Germinal center (tissue), 1 donor: ENCODE measurements around the gene CPSF6.
A peak's percentile ranks its signal among the peaks of the same experiment; 100 is the strongest.
"Not testable (repeated sequence)": the region's sequence is repeated elsewhere in the genome, so short reads cannot be mapped to it uniquely, and the experiment has no call there.

Experiments
- DNase-seq: peaks from one replicate; pipeline ENCODE4 v3.0.0; 2012; ENCODE audit warnings: mixed read lengths, low spot score

CPSF6 gene

DNA sequence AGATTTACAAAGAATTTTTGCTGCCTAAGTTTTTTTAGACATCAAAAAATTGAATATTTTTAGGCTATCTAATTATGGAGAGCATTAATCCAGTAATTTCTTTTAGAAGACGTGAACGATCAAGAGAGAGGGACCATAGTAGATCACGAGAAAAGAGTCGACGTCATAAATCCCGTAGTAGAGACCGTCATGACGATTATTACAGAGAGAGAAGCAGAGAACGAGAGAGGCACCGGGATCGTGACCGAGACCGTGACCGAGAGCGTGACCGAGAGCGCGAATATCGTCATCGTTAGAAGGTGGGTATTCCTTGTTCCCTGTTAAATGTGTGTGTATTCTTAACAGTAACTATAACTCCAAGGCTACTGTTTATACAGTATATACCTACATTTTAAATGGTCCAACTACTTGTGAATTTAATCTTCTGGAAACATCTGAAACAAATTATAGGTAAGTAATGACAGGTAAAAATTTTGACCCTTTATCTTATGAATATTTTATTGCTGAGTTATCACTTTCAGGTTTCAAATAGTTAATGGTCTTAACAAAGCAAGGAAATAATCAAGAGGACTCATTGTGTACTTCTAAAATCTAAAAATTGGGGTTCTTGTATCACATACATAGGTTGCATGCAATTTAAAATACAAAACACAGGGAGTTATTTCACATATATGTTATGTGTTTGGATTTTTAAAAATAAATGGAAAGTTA lies 23.1 kb downstream of the CPSF6 start:
- DNase-seq: no peak

DNA sequence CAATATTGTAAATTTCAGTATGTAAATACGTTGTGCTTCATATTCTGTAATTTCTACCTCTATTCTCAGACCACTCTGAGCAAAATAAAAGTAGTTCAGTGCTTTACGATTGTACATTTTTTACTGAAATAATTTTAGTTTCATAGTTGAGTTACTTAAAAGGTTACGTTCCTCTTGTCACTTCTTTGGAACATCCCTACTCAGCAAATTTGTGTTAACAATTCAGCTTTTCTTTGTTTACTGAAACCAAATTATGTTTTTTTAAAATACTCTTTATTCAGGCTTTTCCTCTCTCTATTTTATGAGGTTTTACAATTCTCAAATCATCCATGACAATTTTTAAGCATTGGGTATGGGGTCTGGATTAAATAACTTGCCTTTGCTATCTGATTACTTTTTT lies 25.8 kb downstream of the CPSF6 start:
- DNase-seq: no peak

DNA sequence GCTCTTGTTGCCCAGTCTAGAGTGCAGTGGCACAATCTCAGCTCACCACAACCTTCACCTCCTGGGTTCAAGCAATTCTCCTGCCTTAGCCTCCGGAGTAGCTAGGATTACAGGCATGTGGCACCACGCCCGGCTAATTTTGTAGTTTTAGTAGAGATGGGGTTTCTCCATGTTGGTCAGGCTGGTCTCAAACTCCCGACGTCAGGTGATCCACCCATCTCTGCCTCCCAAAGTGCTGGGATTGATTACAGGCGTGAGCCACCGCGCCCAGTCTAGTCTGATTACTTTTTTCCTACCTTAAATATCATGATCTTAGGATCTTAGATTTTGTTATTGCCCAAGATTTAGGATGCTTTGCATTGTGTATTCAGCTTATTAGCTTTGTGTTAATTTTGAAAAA lies 26.3 kb downstream of the CPSF6 start:
- DNase-seq: not testable (repeated sequence)

DNA sequence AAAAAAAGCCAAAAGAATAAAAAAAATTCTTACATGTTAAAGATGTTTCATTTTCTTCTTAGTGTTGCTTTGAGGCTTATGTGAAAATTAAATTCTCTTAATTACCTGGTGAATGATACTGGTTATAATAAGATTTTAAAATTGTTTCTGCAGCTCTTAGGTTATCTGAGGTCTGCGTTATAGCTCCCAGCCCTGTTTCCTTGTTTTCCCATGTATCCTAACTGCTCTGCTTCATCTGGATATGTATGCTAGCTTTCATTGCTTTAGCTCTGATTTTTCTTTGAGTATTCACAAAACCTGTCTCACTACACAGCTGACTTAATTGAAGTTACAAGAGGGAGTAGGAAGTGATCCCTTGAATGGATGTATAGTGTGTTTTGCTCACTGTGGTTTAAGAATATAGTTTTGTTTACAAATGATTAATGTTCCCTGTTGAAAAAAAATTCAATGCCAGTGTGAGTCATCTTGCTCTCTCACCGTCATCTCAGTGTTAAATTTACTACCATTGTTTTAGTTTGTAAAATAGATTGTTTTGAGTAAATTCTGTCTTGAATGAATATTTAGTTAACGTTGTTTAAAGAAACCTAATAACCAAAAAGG lies 26.8 kb downstream of the CPSF6 start:
- no peak for DNase-seq

DNA sequence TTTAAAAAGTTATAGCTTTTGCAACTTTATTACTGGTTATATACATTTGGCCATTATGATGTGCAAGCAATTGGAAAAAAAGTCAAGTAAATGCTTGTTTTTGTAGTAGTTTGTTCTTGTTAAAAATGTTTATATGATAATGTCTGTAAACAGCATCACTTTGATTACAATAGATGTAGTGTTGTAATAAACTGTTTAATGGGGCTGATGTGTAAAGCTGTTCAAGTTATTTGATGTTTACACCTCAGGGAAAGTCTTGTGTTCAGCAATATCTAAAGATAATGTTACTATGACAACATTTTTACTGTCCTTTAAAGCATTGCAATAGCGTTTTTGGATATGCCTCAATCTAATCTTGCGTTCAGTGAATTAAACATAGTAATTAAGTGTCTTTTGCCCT lies 30.4 kb downstream of the CPSF6 start:
- DNase-seq: no peak

DNA sequence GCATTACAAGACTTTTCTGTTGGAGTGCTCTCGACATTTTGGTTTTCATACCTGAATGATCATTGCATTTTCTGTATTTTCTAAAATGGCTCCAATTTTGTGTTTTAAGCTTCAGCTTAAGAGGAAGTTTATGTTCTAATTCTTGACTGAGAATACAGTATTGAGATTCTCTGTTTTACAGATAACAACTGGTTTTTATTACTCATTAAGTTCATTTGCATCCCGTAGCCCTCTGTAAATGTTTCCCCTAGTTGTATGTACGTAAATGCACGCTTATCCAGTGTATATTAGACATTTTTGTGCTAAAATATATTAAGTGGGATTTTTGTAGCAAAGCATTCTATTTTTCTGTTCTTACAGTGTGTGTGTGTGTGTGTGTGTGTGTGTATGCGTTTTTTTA lies 33.1 kb downstream of the CPSF6 start:
- no peak for DNase-seq

DNA sequence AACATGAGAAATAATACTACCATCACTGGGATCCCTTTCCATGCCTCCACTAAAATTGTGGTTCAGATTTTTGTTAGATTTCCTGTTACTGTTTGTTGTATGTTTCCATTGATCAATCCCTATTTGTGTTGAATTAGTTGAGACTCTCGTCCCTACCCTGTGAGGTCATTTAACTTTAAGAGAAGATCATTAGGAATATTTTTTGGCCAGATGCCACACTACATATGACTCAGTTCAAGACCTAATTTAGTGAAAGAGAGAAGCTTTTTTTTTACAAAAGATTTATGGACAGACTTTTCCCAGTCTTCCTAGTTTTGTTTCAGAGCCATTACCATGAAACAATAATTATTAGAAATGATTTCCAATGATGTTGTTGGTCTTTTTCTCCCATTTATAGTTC lies 35.5 kb downstream of the CPSF6 start:
- DNase-seq: no peak

DNA sequence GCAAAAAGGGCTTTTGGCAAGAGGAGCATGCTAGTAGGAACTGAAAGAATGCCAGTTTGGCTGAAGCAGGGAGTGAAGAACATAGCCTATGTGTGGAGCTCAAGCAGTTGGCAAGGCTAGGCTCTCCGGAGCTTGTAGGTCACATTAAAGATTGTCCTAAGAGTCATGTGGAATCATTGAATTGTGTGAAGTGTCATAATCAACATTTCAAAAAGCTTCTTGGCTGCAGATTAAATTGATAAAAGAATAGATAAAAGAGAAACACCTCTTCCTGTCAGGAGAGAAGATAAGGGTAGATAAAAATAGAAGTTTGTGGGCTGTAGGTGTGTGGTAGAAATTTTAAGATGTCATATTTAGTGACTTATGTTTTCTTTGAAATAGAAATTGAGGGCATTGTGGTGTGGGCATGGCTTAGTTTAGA lies 36.1 kb downstream of the CPSF6 start:
- no peak for DNase-seq

DNA sequence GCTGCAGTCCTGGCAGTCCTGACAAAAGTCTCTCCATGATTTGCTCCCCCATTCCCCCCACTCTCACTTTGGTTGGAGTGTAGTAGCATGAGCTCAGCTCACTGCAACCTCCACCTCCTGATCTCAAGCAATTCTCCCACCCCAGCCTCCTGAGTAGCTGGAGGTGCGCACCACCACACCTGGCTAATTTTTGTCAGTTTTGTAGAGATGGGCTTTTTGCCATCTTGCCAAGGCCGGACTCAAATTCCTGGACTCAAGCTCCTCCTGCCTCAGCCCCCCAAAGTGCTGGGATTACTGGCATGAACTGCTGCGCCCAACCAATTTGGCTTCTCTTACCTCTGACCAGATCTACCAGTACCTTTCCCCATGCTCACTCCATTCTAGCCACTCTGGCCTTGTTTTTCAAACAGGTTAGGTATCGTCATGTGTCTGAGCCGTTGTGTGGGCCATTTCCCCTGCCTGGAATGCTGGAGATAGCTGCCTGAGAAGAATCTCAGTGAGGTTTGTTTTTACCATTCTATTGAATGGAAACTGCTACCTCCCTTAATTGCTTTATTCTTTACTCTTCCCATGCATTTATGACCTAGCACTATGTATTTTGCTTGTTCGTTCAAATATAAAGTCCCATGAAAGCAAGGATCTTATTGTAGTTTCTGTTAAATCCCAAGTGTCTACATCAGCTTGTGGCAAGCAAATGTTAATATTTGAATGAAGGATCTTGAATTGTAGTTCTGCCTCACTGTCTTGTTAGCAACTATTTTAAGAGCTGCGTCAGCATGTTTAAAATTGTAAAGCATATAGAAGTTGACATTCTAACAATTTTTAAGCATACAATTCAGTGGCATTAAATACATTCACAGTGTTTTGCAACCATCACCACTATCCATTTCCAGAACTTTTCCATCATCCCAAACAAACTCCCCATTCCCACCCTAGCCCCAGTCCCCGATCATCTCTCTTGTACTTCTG lies 39.7 kb downstream of the CPSF6 start:
- no peak for DNase-seq

DNA sequence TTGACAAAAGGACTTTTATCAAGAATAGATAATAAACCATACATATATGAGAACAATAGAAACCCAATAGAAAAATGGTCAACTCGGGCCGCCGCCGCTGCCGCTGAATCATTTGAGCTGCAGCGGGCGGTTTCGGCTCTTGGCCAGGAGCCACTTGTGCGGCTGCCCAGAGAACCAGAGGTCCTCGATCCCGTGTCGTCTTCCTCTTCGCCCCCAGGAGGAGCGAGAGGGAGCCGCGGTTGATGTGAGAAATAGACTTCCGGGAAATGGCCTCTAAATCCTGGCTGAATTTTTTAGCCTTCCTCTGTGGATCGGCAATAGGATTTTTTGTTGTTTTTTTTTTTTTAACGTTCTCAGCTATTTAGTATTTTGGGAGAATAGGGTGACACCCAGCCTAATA lies 44.8 kb downstream of the CPSF6 start:
- peak; percentile 6 for DNase-seq

DNA sequence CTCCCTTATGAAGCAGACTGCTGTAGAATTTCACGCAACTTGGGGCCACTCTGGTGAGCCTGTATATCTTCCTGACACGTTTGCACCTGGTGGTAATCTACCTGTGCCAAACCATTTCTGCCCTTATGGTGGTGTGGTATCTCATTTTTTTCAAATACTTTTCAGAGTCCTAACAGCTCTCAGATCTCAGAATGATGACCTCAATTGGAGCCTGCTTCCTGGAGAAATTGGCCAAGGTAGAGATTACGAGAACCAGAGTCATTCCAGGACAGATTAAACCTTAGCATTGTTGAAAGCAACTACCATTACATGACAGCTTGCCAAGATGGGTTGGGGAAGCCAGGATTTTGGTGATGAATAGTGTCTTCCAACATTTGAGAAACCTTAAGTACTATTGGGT lies 48.2 kb downstream of the CPSF6 start:
- DNase-seq: no peak

DNA sequence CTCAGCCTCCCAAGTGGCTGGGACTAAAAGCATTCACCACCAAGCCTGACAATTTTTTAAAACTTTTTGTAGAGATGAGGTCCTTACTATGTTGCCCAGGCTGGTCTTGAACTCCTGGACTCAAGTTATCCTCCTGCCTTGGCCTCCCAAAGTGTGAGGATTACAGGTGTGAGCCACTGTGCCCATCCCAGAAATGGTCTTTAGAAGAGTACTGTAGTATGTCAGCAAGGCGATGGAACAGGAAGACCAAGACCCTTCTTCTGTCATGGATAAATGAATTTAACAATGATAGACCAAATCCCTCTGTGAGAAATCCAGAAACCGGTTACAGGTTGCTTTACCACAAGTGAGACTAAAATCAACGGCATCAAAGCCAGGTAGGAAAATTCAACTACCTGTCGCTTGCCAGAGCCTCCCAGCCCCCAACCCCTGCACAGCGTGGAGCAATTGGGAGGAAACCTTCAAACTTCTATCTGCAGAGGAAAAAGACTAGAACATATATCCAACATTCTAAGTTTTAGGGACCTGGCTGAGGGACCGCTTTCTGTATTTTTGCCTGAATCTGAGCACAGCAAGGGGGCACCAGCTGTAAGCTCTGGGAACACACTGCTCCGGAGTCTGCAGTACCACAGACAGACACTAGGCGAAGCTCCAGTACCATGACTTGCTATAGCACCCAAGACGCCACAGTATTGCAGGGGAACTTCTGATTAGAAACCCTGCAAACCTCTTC lies 51.3 kb downstream of the CPSF6 start:
- peak; percentile 75 for DNase-seq

DNA sequence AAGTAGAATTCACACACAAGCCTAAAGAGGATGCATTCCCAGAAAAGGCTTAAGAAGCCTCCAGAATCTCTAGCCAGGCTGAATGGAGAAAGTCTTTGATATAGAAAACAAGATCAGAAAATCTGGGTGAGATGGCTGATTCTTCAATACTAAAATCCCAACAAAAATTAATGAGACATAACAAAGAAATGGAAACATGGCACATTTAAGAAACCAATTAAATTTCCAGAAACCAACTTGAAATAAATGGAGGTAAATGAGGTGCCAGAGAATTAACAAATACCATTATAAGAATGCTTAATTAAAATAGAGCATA lies 51.9 kb downstream of the CPSF6 start:
- no peak for DNase-seq

DNA sequence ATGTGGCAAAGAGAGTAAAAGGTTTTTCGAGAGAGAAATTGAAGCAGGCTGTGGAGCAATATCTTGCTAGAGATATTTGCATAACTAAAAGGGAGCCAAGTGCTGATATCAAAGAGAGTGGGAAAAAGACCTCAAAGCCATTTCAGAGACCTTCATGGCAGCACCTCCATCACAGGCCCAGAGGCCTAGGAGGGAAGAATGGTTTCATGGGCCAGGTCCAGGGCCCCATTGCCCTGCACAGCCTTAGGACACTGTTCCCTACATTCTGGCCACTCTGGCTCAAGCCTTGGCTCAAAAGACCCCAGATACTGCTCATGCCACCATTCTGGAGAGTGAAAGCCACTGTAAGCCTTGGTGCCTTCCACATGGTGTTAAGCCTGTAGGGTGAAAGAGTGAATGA lies 58.8 kb downstream of the CPSF6 start:
- no peak for DNase-seq

DNA sequence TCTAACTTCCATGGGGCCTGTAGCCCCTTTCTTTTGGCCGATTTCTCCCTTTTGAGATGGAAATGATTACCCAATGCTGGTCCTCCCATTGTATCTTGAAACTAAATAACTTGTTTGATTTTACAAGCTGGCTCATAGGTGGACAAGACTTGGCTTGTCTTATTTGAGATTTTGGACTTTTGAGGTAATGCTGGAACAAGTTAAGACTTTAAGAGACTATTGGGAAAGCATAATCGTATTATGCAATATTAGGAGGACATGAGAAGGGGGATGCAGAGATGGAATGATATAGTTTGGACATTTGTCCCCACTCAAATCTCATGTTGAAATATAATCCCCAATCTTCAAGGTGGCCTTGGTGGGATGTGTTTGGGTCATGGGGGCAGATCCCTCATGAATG lies 59.6 kb downstream of the CPSF6 start:
- DNase-seq: no peak

DNA sequence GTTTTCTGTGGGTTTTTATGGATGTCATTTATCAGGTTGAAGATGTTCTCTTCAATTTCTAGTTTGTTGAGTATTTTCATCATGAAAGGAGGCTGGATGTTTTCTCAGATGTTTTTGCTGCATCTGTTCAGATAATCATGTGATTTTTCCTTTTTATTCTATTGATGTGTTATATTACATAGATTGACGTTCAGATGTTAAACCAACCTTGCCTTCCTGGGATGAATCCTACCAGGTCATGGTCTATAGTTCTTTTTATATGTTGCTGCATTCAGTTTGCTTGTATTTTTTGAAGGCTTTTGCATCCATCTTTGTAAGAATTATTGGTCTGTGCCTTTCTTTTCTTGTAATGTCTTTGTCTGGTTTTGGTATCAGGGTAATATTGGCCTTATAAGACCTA lies 64.9 kb downstream of the CPSF6 start:
- DNase-seq: no peak

DNA sequence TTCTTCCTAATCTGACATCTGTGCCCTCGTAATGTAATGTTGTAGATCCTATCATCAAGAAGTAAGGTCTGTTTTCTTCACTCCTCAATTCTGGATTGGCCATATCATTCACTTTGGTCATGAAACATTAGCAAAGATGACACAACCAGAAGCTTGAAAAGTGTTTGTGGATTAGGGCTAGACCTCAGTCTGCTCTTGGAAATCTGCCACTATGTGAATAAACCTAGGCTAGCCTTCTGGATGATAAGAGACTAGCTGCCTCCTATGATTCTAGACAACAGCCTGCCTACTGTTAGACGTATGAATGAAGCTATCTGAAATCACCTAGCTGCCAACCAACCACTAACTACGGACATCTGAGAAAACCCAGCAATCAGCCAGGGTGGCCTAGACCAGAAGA lies 70.1 kb downstream of the CPSF6 start:
- no peak for DNase-seq

DNA sequence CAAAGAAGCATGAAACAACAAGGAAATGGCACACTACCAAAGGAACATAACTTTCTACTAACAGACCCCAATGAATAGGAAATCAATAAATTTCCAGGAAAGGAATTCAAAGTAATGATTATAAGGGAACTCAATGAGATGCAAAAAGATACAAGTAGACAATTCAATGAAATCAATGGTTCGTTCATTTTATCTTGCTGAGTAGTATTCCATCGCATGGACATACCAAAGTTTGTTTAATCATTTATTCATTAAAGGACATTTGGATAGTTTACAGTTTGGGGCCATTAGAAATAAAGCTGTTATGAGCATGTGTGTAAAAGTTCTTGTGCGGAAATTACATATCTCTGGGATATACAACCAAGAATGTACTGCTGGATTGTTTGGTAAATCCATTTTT lies 73.8 kb downstream of the CPSF6 start:
- DNase-seq: no peak

DNA sequence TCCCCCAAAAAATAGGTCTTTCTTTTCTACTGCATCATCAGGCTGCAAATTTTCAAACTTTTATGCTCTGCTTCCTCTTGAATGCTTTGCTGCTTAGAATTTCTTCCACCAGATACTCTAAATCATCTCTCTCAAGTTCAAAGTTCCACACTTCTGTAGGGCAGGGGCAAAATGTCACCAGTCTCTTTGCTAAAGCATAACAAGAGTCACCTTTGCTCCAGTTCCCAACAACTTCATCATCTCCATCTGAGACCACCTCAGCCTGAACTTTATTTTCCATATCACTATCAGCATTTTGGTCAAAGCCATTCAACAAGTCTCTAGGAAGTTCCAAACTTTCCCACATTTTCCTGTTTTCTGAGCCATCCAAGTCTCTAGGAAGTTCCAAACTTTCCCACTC lies 77.4 kb downstream of the CPSF6 start:
- DNase-seq: not testable (repeated sequence)

DNA sequence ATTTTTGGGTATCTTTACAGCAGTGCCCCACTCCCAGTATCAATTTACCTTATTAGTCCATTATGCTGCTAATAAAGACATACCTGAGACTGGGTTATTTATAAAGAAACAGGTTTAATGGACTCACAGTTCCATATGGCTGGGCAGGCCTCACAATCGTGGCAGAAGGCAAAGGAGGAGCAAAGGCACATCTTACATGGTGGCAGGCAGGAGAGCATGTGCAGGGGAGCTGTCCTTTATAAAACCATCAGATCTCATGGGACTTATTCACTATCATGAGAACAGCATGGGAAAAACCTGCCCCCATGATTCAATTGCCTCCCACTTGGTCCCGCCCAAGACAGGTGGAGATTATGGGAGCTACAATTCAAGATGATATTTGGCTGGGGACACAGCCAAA lies 77.9 kb downstream of the CPSF6 start:
- DNase-seq: not testable (repeated sequence)

DNA sequence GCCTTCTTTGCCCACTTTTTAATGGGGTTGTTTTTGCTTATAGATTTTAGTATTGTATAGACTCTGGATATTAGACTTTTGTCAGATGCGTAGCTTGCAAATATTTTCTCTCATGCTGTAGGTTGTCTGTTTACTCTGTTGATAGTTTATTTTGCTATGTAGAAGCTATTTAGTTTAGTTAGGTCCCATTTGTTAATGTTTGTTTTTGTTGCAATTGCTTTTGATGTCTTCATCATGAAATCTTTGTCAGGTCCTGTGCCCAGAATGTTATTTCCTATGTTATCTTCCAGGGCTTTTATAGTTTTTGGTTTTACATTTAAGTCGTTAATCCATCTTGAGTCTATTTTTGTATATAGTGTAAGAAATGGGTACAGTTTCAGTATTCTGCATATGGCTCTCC lies 78.9 kb downstream of the CPSF6 start:
- DNase-seq: no peak

DNA sequence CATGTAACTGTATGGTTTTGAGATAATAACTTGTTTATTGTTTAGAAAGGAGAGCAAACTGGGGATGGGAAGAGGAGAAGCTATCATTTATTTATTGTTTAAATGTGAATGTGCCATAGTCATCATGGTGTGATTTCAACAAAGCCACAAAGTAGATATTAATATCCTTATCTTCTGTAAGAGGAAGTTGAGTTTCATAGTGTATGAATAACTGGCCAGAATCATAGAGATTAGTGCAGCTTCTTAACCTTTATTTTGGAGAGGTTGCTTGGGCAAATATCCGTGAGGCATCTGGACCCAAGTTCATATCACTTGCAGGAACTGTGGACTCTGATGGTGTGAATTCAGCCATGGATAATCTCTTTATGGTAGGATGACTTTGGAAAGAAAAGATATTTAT lies 82.0 kb downstream of the CPSF6 start:
- DNase-seq: no peak
